Measurements from ENCODE around the gene IQGAP2. TPM values are rescaled to one million over a fixed set of nuclear protein-coding genes. Genes with fewer than 3 reads are reported as not detected.

IQGAP2 gene
- total RNA-seq, 4 donors from 2014 or later: 3.5 to 18.5 (median 13.7) TPM

- DNase-seq (ENCODE audit: low spot score in 2 of 2): no peak
Observed at GRCh38 chr5:76657091-76657490, 254.0 kb downstream of the IQGAP2 start.

GRCh38 chr5:76657683-76658311 is 254.7 kb downstream of the IQGAP2 start:
- TF ChIP-seq POLR2A (IDR thresholded peaks at IDR 0.05) (no peak), CTCF (IDR thresholded peaks at IDR 0.05) (no peak)
- no peak for DNase-seq (ENCODE audit: low spot score in 2 of 2)
- intact Hi-C loops (cut with DNase I; ENCODE audit: low total_unique reads): no loop called here
- WGBS, 2 donors: 66 to 80% methylated on average over 6 of the region's 6 CpGs
- H3K4me3 ChIP-seq (ENCODE audit: low read depth, poor library complexity, severe bottlenecking): no peak overlapping the region

More at GRCh38 chr5:76657091-76657490, 254.0 kb downstream of the IQGAP2 start:
- intact Hi-C loops (cut with DNase I; ENCODE audit: low total_unique reads): no loop called here
- no peak overlapping the region for H3K4me3 ChIP-seq (ENCODE audit: low read depth, poor library complexity, severe bottlenecking)
- WGBS, 2 donors: 95 to 98% methylated on average over 3 of the region's 3 CpGs
- TF ChIP-seq POLR2A (IDR thresholded peaks at IDR 0.05) (no peak), CTCF (IDR thresholded peaks at IDR 0.05) (no peak)

- no peak overlapping the region for H3K4me3 ChIP-seq (ENCODE audit: low read depth, poor library complexity, severe bottlenecking)
- intact Hi-C loops (cut with DNase I; ENCODE audit: low total_unique reads): no loop called here
- DNase-seq (ENCODE audit: low spot score in 2 of 2): no peak
- TF ChIP-seq CTCF (IDR thresholded peaks at IDR 0.05): no peak
- 70 to 72% methylated on average over 2 of the region's 2 CpGs for WGBS, 2 donors
Observed at GRCh38 chr5:76660360-76660759, 257.3 kb downstream of the IQGAP2 start.

GRCh38 chr5:76662521-76662920 is 259.4 kb downstream of the IQGAP2 start:
- WGBS, 2 donors: 91 to 94% methylated on average over 5 of the region's 5 CpGs
- no peak for TF ChIP-seq CTCF (IDR thresholded peaks at IDR 0.05)
- no peak for TF ChIP-seq POLR2A (IDR thresholded peaks at IDR 0.05)

GRCh38 chr5:76663573-76663972 is 260.5 kb downstream of the IQGAP2 start:
- no peak overlapping the region for H3K4me3 ChIP-seq (ENCODE audit: low read depth, poor library complexity, severe bottlenecking)
- WGBS, 2 donors: 44 to 70% methylated on average over 3 of the region's 3 CpGs
- intact Hi-C loops (cut with DNase I; ENCODE audit: low total_unique reads): no loop called here
- DNase-seq (ENCODE audit: low spot score in 2 of 2): no peak
- TF ChIP-seq POLR2A (IDR thresholded peaks at IDR 0.05): no peak
- no peak for TF ChIP-seq CTCF (IDR thresholded peaks at IDR 0.05)

More at GRCh38 chr5:76662521-76662920, 259.4 kb downstream of the IQGAP2 start:
- no peak for DNase-seq (ENCODE audit: low spot score in 2 of 2)
- no peak overlapping the region for H3K4me3 ChIP-seq (ENCODE audit: low read depth, poor library complexity, severe bottlenecking)
- intact Hi-C loops (cut with DNase I; ENCODE audit: low total_unique reads): no loop called here

GRCh38 chr5:76664079-76664478 is 261.0 kb downstream of the IQGAP2 start:
- no peak overlapping the region for H3K4me3 ChIP-seq (ENCODE audit: low read depth, poor library complexity, severe bottlenecking)
- TF ChIP-seq POLR2A (IDR thresholded peaks at IDR 0.05): no peak
- no peak for TF ChIP-seq CTCF (IDR thresholded peaks at IDR 0.05)
- WGBS, 2 donors: 94 to 98% methylated on average over 6 of the region's 6 CpGs
- intact Hi-C loops (cut with DNase I; ENCODE audit: low total_unique reads): no loop called here
- DNase-seq (ENCODE audit: low spot score in 2 of 2): no peak
